ENCODE measurements around the gene KANK2.

GRCh38 chr19:11191273-11191755 is 6.0 kb downstream of the KANK2 start:
- TF ChIP-seq EZH2 (IDR thresholded peaks at IDR 0.05; ENCODE audit: low read length, missing control alignments): no peak
- TF ChIP-seq, protein P1, sequence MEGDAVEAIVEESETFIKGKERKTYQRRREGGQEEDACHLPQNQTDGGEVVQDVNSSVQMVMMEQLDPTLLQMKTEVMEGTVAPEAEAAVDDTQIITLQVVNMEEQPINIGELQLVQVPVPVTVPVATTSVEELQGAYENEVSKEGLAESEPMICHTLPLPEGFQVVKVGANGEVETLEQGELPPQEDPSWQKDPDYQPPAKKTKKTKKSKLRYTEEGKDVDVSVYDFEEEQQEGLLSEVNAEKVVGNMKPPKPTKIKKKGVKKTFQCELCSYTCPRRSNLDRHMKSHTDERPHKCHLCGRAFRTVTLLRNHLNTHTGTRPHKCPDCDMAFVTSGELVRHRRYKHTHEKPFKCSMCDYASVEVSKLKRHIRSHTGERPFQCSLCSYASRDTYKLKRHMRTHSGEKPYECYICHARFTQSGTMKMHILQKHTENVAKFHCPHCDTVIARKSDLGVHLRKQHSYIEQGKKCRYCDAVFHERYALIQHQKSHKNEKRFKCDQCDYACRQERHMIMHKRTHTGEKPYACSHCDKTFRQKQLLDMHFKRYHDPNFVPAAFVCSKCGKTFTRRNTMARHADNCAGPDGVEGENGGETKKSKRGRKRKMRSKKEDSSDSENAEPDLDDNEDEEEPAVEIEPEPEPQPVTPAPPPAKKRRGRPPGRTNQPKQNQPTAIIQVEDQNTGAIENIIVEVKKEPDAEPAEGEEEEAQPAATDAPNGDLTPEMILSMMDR (conservative IDR thresholded peaks at IDR 0.05 in 1 of 2, IDR thresholded peaks at IDR 0.05 in 1 of 2; ENCODE audit: low read depth in 1 of 2, low read length in 2 of 2): no peak
